Activated CD4-positive, CD25-positive, alpha-beta regulatory T cell treated with anti-CD3 and anti-CD28 coated beads, Interleukin-2, amount 50 U/mL, for 72 hours (primary cell): ENCODE results near the gene MT1H.
"Not testable (repeated sequence)": the region's sequence is repeated elsewhere in the genome, so short reads cannot be mapped to it uniquely, and the experiment has no call there.

Experiments used
- DNase-seq: peaks from one replicate; pipeline ENCODE4 v3.0.0; 2021

The MT1H gene

DNA sequence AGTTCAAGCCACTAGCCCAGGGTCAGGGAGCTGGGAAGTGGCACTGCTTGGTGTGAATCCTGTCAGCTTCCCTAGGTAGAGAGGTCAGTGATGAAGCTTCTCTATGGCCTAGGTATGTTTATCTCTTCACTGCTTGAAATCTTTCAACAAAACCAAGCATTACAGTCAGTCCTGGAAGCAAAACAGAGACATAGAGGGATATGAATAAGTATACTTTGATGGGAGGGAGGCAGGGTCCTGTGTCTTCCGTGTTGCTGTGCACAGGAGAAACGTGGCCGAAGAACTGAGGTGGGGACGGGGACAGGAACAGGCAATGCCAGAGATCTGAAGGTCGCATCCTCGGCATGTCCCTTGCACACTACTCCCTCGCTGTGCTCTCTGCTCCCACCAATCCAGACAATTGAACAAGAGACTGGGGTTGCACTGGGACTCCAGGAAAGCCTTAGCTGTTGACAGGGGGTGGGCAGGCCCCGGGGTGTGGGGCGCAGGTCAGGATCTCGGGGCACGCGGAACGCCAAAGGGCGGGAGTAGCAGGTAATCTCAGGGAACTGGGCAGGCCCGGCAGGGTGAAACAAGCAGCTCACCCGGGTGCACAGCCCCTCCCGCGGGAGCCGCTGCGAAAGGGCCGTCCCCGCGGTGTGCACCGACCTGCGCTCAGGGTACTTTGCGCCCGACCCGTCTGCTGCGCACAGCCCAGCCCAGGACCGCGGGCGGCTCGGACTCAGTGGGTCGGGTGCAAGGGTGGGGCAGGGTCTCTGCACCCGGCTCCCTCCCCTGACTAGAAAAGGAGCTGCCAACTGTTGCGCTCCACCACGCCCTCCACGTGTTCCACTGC is at the start of gene MT1H:
Gene MT1H, plus strand, starts transcription at position 810 of the 835 bp plus-strand sequence. CDS start 71 bp downstream, outside the sequence.
- no peak for DNase-seq

DNA sequence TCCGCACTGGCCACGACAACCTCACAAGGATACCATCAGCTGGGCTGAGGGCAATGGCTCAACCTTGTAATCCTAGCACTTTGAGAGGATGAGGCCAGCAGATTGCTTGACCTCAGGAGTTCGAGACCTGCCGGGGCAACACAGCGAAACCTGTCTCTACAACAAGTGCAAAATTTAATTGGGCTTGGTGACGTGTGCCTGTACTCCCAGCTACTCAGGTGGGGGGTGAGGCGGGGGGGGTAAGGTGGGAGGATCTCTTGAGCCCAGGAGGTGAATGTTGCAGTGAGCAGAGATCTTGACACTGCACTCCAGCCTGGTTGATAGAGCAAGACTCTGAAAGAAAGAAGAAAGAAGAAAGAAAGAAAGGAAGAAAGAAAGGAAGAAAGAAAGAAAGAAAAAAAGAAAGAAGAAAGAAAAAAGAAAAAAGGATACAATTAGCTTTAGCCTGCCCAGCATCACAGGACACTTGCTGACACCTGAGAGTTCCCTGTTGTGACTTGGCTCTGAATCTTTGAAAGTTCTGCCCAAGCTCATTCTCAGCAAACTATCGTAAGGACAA is 49.2 kb upstream of the MT1H start:
- no peak for DNase-seq

DNA sequence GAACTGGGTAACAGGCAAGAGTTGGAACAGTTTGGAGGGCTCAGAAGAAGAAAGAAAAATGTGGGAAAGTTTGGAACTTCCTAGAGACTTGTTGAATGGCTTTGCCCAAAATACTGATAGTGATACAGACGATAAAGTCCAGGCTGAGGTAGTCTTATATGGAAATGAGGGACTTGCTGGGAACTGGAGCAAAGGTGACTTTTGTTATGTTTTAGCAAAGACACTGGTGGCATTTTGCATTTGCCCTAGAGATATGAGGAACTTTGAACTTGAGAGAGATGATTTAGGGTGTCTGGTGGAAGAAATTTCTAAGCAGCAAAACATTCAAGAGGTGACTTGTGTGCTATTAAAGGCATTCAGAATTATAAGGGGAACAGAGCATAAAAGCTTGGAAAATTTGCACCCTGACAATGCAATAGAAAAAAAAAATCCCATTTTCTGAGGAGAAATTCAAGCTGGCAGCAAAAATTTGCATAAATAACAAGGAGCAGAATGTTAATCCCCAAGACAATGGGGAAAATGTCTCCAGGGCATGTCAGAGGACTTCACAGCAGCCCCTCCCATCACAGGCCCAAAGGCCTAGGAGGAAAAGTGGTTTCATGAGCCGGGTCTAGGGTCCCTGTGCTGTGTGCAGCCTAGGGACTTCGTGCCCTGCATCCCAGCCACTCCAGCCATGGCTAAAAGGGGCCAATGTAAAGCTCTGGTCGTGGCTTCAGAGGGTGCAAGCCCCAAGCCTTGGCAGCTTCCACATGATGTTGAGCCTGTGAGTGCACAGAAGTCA is 47.8 kb upstream of the MT1H start:
- not testable (repeated sequence) for DNase-seq

DNA sequence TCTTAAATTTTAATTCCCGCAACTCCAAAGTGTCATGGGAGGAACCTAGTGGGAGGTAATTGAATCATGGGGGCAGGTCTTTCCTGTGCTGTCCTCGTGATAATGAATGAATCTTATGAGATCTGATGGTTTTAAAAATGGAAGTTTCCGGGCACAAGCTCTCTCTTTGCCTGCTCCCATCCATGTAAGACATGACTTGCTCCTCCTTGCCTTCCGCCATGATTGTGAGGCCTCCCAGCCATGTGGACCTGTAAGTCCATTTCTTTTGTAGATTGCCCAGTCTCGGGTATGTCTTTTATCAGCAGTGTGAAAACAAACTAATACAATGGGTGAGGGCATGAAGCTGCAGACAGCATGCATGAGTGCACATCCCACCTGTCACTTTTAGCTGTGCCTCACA is 46.4 kb upstream of the MT1H start:
- DNase-seq = not testable (repeated sequence)

DNA sequence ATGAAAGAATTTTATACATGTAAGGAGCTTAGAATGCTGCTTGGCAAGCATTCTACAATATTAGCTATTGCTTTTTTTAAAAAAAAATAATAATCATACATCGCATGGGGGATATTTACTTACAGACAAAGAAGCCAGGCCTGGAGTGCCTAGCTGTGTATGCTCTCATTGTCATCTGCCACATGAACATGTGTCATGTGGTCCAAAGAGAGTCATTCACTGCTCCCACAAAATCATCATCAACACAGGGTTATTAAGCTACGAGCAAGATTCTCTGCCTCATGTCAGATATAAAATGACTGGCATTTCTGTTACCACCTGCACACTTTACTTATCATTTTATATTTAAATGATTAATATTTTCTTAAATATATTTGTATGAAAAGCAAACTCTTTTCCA is 46.0 kb upstream of the MT1H start:
- DNase-seq = no peak

DNA sequence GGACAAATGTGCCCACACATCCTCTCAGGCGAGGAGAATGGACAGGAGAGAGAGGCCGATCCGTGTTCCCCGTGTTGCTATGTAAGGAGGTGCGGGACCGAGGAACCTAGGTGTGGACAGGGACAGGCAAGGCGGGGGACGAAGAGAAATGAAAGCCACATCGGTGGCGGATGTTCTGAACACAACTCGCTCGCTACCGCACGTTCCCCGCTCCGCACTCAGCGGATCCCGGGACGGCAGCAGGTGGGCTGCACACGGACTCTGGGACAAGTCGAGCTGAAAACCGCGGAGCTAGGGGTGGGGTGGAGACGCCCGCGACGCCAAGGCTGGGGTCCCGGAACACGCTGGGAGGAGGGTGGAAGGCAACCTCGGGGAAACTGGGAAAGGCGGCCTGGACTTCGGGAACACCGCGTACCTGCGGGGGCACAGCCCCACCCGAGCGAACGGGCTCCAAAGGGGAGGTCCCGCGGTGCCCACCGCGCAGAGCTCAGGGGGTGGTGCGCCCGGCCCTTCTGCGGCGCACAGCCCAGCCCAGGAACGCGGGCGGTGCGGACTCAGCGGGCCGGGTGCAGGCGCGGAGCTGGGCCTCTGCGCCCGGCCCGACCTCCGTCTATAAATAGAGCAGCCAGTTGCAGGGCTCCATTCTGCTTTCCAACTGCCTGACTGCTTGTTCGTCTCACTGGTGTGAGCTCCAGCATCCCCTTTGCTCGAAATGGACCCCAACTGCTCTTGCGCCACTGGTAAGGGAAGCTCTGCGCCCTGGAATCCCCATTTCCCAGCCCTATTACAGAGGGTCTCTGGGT is 44.3 kb upstream of the MT1H start, which contains the start of gene MT1E:
Gene MT1E, plus strand, starts transcription at position 642 of the 803 bp plus-strand sequence. Its CDS starts 71 bp downstream, at position 713.
- no peak for DNase-seq

DNA sequence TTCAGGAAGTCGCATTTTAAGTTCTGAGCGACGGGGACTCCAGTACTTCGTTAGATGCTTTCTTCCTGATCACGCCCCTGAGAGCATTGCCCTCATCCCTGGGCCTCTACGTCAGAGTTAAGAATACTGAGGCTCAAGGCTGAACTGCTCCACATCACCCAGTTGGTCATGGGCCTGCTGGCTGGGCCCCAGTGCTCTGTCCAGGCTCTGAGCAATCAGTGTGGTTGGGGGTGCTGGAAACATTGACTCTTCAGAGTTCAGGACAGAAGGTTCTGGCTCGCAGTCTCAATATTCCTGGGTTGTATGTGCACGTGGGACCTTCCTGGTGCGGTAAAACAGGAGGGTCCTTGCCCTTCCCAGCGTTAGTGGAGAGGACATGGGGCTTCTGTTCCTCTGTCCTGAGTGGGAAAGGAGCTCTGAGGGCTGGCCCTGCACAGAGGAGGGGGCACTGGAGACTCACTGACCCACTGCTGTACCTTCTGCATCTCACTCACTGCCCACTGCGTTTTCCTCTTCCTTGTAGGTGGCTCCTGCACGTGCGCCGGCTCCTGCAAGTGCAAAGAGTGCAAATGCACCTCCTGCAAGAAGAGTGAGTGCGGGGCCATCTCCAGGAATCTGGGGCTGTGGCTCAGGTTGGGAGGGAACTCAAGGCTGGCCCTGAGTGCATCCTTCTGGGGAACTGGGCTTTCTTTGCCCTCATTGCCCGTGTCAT is 43.5 kb upstream of the MT1H start:
- DNase-seq = no peak

DNA sequence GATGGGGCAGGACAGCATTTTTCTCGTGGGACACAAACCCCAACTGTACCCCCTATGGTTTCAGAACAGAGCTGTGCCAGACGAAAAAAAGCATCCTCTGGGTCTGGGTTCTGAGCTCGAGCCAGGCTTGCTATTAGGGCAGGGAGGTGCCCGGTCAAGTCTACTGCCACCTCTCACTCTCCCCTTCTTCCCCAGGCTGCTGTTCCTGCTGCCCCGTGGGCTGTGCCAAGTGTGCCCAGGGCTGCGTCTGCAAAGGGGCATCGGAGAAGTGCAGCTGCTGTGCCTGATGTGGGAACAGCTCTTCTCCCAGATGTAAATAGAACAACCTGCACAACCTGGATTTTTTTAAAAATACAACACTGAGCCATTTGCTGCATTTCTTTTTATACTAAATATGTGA is 42.9 kb upstream of the MT1H start:
- no peak for DNase-seq

DNA sequence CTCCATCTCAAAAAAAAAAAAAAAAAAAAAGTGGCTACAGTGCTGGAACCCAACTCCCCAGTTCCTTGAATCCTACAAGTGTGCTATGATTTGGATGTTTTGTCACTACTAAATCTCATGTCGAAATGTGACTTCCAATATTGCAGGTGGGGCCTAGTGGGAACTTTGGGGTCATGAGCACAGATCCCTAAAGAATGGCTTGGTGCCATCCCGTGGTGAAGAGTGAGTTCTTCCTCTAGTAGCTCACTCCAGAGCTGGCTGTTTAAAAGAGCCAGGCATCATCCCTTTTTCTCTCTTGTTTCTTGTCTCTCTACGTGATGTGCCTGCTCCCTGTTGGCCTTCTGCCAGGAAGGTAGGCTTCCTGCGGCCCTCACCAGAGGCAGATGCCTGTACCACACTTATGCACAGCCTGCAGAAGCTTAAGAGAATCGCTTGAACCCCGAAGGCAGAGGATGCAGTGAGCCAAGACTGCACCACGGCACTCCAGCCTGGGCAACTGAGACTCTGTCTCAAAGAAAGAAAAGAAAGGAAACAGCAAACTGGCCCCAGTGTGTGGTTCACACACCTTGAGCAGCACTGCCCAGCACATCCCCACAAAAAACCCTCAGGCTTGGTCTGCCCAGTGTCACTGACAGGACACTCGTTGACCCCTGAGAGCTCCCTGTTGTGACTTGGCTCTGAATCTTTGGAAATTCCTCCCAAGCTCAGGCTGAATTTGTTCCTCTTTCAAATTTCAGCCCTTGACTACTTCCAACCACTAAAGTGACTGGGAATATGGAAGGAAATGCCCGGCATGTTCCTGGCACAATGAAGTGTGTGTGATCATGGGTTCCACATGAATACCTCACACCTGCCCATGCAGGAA is 40.9 kb upstream of the MT1H start:
- DNase-seq = no peak

DNA sequence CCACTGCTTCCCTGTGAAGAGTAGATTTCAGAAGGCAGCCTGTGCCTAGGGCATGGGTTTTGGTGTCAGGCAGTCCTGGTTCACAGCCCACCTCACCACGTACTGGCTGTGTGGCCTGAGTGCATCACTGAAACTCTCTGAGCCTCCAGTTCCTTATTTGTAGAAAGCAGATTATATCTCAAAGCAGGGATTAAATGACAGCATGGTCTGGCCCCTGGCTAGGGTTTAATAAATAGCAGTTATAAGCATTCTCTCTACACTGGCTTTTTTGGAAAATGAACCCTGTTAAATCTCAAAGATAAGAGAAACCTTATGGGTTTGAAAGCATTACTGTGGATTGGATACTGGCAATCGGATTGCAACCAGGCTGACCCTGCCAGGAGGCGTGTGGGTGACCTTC is 40.1 kb upstream of the MT1H start:
- no peak for DNase-seq

DNA sequence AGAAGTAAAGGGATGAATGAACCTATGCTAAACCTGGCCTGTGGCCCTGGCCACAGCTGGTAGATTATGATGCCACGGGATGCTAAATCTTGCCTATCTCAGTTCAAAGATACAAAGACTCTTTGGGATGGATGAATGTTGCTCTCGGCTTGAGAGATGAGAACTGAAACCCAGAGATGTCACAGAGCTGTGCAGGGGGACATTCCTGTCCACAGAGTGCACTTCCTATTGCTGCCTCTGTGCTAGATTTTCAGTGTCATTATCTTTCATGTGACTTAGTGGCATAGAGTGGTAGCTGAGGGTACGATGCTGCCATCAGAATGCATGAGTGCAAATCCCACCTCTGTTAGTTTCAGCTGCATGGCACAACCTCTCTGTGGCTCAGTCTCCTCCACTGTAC is 39.5 kb upstream of the MT1H start:
- no peak for DNase-seq

DNA sequence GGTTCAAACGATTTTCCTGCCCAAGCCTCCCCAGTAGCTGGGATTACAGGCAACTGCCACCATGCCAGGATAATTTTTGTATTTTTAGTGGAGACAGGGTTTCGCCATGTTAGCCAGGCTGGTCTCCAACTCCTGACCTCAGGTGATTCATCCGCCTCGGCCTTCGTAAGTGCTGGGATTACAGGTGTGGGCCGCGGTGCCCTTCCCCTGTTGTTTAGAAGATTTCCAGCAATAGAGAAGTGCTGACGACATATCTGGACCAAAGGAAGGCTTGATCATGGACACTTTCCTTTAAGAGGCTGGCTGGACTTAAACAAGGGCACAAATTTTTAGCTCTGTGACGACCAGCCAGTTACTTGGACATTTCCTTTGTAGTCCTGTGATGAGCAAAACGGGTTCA is 38.4 kb upstream of the MT1H start:
- DNase-seq = no peak

DNA sequence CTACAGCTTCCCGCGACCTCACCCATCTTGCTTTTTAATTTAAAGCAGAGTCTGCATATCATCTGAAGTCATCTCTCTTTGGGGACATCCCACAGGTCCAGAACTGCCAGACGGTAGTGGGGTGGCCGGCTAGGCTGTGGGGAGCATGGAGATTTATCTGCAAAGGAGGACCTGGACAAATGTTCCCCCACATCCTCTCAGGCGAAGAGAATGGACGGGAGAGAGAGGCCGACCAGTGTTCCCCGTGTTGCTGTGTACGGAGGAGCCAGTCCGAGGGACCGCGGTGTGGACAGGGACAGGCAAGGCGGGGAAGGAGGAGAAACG is 37.8 kb upstream of the MT1H start:
- DNase-seq = no peak

DNA sequence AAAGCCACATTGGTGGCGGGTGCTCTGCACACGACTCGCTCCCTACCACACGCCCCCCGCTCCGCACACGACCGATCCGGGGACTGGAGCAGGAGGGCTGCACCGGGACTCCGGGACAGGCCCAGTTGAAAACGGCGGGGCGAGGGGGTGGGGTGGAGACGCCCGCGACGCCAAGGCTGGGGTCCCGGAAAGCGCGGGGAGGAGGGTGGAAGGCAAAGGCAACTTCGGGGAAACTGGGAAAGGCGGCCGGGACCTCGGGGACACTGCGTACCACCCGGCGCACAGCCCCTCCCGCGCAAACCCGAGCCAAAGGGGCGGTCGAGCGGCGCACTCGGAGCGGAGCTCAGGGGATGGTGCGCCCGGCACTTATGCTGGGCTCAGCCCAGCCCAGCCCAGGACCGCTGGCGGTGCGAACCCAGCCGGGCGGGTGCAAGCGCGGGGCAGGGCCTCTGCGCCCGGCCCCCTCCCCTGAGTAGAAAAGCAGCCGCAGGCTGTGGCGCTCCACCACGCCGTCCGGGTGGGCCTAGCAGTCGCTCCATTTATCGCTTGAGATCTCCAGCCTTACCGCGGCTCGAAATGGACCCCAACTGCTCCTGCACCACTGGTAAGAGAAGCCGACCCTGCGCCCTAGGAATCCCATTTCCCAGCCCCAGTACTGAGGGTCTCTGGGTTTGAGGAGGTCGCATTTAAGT is 37.3 kb upstream of the MT1H start, which contains the start of gene MT1M:
Gene MT1M, plus strand, starts transcription at position 504 of the 692 bp plus-strand sequence. Its CDS starts 73 bp downstream, at position 577.
- DNase-seq = no peak

DNA sequence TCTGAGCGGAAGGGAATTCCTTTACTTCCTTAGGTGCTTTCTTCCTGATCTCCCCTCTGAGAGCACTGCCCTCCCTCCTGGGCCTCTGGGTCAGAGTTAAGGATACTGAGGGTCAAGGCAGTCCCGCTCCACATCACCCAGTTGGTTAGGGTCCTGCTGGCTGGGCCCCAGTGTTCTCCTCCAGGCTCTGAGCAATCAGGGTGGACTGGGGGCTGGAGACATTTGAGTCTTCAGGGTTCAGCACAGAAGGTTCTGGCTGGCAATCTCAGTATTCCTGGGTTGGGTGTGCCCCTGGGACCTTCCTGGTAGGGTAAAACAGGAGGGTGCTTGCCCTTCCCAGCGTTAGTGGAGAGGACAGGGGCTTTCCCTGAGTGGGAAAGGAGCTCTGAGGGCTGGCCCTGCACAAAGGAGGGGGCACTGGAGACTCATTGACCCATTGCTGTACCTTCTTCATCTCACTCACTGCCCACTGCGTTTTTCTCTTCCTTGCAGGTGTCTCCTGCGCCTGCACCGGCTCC is 36.7 kb upstream of the MT1H start:
- DNase-seq = no peak

DNA sequence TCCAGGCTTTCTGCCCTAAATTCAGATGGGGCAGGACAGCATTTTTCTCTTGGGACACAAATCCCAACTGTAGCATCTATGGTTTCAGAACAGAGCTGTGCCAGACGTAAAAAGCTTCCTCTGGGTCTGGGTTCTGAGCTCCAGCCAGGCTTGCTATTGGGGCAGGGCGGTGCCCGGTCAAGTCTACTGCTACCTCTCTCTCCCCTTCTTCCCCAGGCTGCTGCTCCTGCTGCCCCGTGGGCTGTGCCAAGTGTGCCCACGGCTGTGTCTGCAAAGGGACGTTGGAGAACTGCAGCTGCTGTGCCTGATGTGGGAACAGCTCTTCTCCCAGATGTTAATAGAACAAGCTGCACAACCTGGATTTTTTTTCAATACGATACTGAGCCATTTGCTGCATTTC is 36.1 kb upstream of the MT1H start:
- DNase-seq = no peak

DNA sequence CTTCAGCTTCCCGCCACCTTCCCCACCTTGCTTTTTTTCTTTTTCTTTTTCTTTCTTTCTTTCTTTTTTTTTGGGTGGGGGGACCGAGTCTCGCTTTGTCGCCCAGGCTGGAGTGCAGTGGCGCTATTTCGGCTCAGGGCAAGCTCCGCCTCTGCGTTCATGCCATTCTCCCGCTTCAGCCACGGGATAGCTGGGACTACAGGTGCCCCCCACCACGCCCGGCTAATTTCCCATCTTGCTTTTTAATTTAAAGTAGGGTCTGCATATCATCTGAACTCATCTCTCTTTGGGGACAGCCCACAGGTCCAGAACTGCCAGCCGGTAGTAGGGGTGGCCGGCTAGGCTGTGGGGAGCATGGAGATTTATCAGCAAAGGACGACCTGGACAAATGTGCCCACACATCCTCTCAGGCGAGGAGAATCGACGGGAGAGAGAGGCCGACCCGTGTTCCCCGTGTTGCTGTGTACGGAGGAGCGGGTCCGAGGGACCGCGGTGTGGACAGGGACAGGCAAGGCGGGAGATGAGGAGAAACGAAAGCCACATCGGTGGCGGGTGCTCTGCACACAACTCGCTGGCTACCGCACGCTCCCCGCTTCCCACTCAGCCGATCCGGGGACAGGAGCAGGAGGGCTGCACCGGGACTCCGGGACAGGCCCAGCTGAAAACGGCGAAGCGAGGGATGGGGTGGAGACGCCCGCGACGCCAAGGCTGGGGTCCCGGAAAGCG is 34.7 kb upstream of the MT1H start:
- no peak for DNase-seq

DNA sequence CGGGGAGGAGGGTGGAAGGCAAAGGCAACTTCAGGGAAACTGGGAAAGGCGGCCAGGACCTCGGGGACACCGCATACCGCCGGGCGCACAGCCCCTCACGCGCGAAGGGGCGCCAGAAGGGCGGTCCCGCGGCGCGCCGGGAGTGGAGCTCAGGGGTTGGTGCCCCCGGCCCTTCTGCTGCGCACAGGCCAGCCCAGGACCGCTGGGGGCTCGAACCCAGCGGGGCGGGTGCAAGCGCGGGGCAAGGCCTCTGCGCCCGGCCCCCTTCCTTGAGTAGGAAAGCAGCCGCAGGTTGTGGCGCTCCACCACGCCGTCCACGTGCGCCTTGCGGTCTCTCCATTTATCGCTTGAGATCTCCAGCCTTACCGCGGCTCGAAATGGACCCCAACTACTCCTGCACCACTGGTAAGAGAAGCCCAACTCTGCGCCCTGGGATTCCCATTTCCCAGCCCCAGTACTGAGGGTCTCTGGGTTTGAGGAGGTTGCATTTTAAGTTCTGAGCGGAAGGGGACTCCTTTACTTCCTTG is 34.1 kb upstream of the MT1H start:
- DNase-seq = no peak
